ENCODE data around the gene NEK3. TPM values are rescaled to one million over a fixed set of nuclear protein-coding genes. Genes with fewer than 3 reads are reported as not detected.
"Not testable (repeated sequence)": the region's sequence is repeated elsewhere in the genome, so short reads cannot be mapped to it uniquely, and the experiment has no call there.

Gene NEK3
- total and polyA plus RNA-seq, 12 donors, result 4.5 to 37.9 (median 6.1) TPM

DNA sequence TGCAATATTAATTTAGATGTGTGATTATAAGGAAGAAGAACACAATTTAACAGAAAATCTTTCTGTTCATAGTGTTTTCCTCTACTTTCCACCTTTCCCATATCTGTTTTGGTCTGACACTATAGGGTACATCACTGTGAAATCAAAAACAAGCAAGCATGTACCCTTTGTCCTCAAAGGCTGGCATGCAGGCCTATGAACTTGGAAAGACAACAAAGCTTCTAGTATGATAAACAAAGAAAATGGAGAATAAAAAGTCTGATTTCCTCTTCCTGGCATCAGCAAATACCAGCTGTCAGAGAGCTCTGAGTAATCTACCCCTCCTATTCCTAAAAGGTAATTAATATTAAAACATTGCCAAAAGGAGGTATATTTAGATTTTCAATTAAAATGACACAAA is 5.6 kb upstream of the NEK3 start:
- no peak overlapping the region for H3K4me3 ChIP-seq
- TF ChIP-seq, protein P1, sequence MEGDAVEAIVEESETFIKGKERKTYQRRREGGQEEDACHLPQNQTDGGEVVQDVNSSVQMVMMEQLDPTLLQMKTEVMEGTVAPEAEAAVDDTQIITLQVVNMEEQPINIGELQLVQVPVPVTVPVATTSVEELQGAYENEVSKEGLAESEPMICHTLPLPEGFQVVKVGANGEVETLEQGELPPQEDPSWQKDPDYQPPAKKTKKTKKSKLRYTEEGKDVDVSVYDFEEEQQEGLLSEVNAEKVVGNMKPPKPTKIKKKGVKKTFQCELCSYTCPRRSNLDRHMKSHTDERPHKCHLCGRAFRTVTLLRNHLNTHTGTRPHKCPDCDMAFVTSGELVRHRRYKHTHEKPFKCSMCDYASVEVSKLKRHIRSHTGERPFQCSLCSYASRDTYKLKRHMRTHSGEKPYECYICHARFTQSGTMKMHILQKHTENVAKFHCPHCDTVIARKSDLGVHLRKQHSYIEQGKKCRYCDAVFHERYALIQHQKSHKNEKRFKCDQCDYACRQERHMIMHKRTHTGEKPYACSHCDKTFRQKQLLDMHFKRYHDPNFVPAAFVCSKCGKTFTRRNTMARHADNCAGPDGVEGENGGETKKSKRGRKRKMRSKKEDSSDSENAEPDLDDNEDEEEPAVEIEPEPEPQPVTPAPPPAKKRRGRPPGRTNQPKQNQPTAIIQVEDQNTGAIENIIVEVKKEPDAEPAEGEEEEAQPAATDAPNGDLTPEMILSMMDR (IDR thresholded peaks at IDR 0.05), result no peak
- no peaks in the 10 kb centered on the region for H3K9me3 ChIP-seq
- H3K27ac ChIP-seq, result no peak overlapping the region
- H3K27me3 ChIP-seq, result no peaks in the 10 kb centered on the region
- no peak for DNase-seq
- intact Hi-C loops (cut with DNase I), result no loop called here
- peaks cover 0 to 39% (median 8%) of the 10 kb centered on the region in 9 donors for H3K4me1 ChIP-seq
- peaks cover 0 to 55% (median 23%) of the 10 kb centered on the region in 9 donors for H3K36me3 ChIP-seq
- no peak for ATAC-seq

DNA sequence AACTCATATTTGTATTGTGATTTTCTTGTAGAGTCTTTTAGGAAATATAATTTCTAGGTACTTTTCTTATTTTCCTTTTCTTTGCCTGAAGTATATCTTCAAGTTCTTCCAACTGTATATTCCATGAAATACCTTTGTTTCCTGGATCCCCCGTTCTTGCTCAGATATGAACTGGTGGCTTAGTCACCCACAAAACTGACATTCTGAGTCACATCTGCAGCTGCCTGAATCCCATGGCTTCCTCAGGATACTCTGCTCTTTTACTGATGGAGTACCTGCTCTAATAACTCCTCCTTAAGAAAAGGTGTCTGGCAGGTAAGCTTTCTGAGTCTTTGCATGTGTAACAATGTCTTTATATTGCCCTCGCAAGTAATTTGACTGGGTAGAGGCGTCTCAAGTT is 4.5 kb upstream of the NEK3 start:
- 95% methylated on average over 3 of the region's 3 CpGs for WGBS, 2 donors
- intact Hi-C loops (cut with DNase I); ATAC-seq; H3K27me3 ChIP-seq; H3K4me3 ChIP-seq; DNase-seq; H3K9me3 ChIP-seq: not testable (repeated sequence)
- peaks cover 0 to 44% (median 18%) of the 10 kb centered on the region in 9 donors for H3K36me3 ChIP-seq
- H3K27ac ChIP-seq, result peak overlapping the region in 1 of 10 donors; percentile 67
- H3K4me1 ChIP-seq, result peaks cover 3 to 44% (median 14%) of the 10 kb centered on the region in 9 donors

DNA sequence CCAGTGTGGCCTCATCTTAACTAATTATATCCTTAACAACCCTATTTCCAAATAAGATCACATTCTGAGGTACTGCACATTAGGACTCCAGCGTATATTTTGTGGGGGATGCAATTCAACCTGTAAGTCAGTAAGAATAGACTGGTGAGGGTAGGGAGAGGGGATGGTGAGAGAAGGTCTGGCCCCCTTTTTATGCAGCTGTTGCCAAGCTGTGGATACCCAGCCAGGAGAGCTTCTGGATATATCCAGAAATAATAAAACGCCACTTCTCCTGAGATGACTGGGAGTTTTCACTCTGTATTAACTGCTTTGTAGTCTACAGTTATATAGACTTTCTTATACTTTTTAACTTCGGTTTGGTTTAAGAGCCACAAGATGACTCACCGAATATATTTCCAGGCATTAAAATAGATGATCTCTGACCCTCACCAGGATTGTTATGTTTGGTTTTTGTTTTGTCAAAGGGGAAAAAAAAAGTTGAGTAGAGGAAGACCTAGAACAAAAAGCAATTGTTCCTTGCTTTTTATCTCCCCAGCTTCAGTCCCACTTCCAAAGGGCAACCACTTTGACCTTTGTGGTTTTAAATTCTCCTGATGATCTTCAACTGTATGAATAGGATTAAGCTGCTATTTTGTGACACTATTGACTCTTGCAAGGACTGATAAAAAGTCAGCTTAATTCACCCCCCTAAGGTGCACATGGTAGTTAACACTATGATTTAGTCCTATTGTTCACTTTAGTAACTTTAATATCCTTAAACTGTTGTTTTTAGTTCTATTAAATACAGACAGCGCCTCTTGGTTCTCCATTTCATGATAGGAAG is 3.1 kb upstream of the NEK3 start:
- Histone ChIP-seq H3K4me1 (peaks cover 3 to 58% (median 19%) of the 10 kb centered on the region in 9 donors), H3K27me3 (no peaks in the 10 kb centered on the region), H3K27ac (peak overlapping the region in 6 of 10 donors; percentile 21 to 67 (median 45)), H3K36me3 (peaks cover 0 to 30% (median 7%) of the 10 kb centered on the region in 9 donors), H3K9me3 (no peaks in the 10 kb centered on the region), H3K4me3 (no peak overlapping the region)
- ATAC-seq (peak in 4 of 8 donors; percentile 10 to 36 (median 14)), DNase-seq (no peak)
- TF ChIP-seq, protein P1 (IDR thresholded peaks at IDR 0.05), result no peak
- 54 to 68% methylated on average over 5 of the region's 5 CpGs for WGBS, 2 donors
- intact Hi-C loops (cut with DNase I), result no loop called here

DNA sequence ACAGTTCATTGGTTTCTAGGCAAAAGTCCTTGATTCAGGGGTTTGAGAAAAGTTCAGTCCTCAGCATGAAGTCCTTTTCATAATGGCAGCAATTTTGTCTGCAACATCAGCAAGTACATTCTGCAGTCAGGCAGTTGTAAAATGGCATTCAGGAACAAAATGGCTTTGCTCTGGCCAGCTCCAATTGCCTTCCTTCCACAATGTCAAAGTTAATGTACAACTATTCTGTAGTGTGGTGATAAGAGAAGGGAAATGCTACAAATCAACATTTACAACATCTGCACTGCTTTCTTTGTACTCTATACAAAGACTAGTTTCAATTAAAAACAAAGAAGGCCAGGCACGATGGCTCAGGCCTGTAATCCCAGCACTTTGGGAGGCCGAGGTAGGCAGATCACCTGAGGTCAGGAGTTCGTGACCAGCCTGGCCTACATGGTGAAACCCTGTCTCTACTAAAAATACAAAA is 1.8 kb upstream of the NEK3 start:
- no peak for ATAC-seq
- H3K27me3 ChIP-seq, result no peaks in the 10 kb centered on the region
- H3K9me3 ChIP-seq, result no peaks in the 10 kb centered on the region
- H3K4me3 ChIP-seq, result no peak overlapping the region
- peaks cover 3 to 63% (median 20%) of the 10 kb centered on the region in 9 donors for H3K4me1 ChIP-seq
- H3K36me3 ChIP-seq, result peaks cover 0 to 18% (median 0%) of the 10 kb centered on the region in 9 donors
- WGBS, 2 donors, result 89 to 94% methylated on average over 3 of the region's 3 CpGs
- TF ChIP-seq, protein P1 (IDR thresholded peaks at IDR 0.05), result no peak
- intact Hi-C loops (cut with DNase I), result no loop called here
- H3K27ac ChIP-seq, result peak overlapping the region in 1 of 10 donors; percentile 67
- DNase-seq, result no peak

DNA sequence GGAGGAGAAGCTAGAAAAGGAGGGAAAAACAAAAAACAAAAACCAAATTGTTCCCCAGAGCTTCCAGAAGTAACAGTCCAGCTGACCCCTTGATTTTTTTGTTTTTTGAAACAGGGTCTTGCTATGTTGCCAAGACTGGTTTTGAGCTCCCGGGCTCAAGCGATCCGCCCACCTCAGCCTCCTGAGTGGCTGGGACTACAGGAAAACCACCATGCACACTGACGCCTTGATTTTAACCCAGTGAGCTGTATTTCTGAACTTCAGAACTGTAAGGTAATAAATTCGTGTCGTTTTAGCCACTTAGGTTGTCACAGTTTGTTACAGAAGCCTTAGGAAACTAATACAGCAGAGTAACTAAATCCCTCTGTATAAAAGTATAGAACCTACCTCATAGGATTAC is 1.1 kb upstream of the NEK3 start:
- ATAC-seq (no peak), DNase-seq (no peak)
- no peaks in the 10 kb centered on the region for H3K27me3 ChIP-seq
- peaks cover 0 to 11% (median 0%) of the 10 kb centered on the region in 9 donors for H3K36me3 ChIP-seq
- H3K4me3 ChIP-seq, result no peak overlapping the region
- H3K27ac ChIP-seq, result no peak overlapping the region
- H3K4me1 ChIP-seq, result peaks cover 3 to 63% (median 20%) of the 10 kb centered on the region in 9 donors
- intact Hi-C loops (cut with DNase I), result no loop called here
- TF ChIP-seq, protein P1 (IDR thresholded peaks at IDR 0.05), result no peak
- 90 to 93% methylated on average over 6 of the region's 6 CpGs for WGBS, 2 donors
- H3K9me3 ChIP-seq, result no peaks in the 10 kb centered on the region
